ENCODE data around the gene KCNQ4.

Gene KCNQ4

DNA sequence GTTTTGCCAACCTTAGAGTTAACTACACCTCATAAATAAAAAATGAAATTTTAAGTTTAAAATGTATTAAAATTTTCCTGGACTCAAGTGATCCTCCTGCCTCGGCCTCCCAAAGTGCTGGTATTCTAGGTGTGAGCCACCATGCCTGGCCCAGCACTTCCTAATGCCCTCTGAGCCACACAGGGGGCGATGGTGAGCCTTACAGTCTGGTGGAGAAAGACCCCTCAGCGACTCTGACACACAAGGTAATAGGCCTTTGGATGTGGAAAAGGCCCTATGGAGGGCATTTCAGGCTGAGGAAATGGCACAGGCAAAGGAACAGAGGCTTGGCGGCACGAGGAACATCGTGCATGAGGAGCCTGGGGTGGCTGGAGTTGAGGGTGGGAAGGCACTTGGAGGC lies 71.9 kb downstream of the KCNQ4 start:
- TF ChIP-seq, protein P1, sequence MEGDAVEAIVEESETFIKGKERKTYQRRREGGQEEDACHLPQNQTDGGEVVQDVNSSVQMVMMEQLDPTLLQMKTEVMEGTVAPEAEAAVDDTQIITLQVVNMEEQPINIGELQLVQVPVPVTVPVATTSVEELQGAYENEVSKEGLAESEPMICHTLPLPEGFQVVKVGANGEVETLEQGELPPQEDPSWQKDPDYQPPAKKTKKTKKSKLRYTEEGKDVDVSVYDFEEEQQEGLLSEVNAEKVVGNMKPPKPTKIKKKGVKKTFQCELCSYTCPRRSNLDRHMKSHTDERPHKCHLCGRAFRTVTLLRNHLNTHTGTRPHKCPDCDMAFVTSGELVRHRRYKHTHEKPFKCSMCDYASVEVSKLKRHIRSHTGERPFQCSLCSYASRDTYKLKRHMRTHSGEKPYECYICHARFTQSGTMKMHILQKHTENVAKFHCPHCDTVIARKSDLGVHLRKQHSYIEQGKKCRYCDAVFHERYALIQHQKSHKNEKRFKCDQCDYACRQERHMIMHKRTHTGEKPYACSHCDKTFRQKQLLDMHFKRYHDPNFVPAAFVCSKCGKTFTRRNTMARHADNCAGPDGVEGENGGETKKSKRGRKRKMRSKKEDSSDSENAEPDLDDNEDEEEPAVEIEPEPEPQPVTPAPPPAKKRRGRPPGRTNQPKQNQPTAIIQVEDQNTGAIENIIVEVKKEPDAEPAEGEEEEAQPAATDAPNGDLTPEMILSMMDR (conservative IDR thresholded peaks at IDR 0.05; ENCODE audit: low read depth, low read length) = peak; percentile 43
- no peak overlapping the region for H3K4me3 ChIP-seq (ENCODE audit: low read length)
- DNase-seq (ENCODE audit: low read depth) = no peak

DNA sequence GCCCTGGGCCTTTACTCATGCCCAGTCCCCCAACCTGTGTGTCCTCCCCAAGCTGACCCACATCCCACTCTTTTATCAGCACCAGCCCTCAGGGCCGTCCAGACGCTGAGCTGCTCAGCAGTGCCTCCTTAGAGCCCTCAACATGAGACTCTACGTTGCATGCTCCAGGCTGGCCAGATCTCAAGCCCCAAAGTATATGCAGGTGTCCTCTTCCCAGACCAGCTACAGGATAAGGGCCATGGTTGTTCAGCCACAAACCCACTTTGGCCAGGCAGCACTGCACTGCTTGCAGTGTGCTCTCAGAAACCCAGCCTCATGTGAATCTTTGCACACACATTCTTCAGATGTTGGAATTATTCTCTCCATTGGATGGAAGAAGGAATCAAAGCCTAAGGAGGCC lies 72.5 kb downstream of the KCNQ4 start:
- DNase-seq (ENCODE audit: low read depth) = no peak
- H3K4me3 ChIP-seq (ENCODE audit: low read length) = no peak overlapping the region
- TF ChIP-seq, protein P1 (conservative IDR thresholded peaks at IDR 0.05; ENCODE audit: low read depth, low read length) = no peak

DNA sequence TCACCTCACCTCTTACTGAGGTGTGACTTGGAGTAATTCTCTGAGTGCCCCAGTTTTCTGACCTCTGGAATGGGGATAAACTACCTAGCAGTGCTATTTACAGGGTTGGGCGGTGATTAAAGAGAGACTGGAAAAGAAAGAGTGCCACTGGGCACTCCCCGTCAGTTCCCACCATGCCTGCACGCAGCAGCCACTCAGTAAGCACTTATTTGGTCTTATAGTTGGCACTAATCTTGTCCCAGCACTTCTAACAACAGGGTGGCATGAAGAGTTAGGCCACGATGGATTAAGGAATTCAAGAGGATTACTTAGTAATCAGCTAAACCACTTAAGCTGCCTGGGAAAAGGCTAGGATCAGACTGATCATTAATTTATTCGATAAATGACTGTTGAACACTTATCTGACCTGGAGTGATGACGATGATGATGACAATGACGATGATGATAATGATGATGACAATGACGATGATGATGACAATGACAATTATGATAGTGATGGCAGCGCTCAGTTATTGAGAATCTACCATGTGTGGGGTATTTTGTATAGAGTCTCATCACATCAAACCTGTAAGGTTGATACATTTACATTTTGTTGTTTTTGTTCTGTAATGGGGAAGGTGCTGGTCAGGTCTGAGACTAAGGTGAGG lies 73.2 kb downstream of the KCNQ4 start:
- no peak overlapping the region for H3K4me3 ChIP-seq (ENCODE audit: low read length)
- DNase-seq (ENCODE audit: low read depth) = peak; percentile 82
- TF ChIP-seq, protein P1 (conservative IDR thresholded peaks at IDR 0.05; ENCODE audit: low read depth, low read length) = no peak

DNA sequence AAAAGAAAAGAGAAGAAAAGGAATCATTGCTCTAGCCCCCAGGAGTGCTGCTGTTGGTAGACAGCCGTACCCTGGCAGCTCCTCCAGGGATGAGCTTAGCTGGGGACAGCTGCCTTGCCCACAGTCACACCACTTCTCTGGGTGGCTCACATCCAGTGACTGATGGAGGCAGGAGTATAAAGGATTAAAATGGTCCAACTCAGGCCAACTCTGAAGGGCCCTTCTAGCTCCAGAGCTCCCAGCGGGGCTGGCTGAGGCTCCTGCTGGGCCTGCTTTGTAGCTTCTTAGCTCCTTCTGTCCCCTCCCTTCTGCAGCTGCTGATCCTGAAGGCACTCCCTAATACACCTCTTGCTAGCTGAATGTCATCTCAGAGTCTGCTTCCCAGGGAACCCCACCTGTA lies 74.2 kb downstream of the KCNQ4 start:
- TF ChIP-seq, protein P1 (conservative IDR thresholded peaks at IDR 0.05; ENCODE audit: low read depth, low read length) = no peak
- no peak overlapping the region for H3K4me3 ChIP-seq (ENCODE audit: low read length)
- no peak for DNase-seq (ENCODE audit: low read depth)

DNA sequence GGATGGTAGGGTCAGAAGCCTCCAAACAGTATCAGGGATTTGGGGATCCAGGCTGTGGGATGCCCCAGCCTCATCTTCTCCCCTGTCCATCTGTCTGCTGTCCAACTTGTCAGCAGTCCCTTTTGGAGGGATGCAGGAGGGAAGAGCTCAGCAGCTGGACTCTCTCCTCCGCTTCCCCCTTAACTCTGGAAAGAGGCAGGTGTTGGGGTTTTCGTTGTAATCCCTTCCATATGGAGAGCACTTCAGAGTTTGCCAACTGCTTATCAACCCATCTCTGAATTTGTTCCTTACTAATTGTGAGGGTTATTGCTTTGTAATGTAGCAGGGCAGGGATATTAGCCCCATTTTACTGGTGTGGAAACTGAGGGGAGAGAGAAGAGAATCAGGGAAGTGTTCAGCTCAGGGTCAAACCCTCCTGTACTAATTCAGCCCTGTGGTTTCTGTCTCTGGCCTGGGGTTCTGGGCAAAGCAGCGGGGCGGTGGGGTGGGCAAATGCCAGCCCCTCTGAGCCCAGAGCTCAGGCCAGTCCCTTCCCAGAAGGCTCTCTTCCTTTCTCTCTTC lies 75.3 kb downstream of the KCNQ4 start:
- TF ChIP-seq, protein P1 (conservative IDR thresholded peaks at IDR 0.05; ENCODE audit: low read depth, low read length) = no peak
- H3K4me3 ChIP-seq (ENCODE audit: low read length) = no peak overlapping the region
- no peak for DNase-seq (ENCODE audit: low read depth)

DNA sequence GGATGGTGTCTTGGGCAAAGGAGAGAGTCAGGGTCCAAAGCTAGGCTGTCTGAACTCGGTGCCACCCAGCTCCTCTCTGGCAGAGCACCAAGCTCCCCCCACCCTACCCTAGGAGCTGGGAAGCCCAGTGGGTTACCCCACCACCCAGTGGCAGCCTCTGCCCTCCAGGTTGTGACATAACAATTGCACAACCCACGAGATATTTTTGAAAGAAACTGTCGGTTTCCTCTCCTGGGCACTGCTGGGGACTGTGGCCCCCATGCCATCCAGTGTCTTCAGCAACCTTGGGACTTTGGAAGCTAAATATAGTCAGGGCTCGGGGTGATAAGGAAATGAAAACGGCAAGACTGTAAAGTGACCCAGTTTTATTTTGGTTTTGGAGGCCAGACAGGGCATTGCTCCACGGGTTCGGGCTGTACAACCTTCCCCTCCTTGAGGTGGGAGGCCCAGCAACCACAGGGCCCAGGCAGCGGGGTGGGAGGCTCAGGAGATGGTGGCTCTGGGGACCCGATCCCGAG lies 77.2 kb downstream of the KCNQ4 start:
- no peak for DNase-seq (ENCODE audit: low read depth)
- TF ChIP-seq, protein P1 (conservative IDR thresholded peaks at IDR 0.05; ENCODE audit: low read depth, low read length) = no peak
- peak overlapping the region; percentile 37 for H3K4me3 ChIP-seq (ENCODE audit: low read length)

Data from retinal pigment epithelial cell (primary cell).